ENCODE data around the gene DTX3. TPM values are rescaled to one million over a fixed set of nuclear protein-coding genes. Genes with fewer than 3 reads are reported as not detected.

The DTX3 gene
- total RNA-seq, 1 experiment from 2014 or later: 19.3 TPM

Other genes with a start within 250 kb of the DTX3 start
- 16.5 and 16.6 TPM in 2 replicates for gene R3HDM2, start 173.8 kb upstream of the DTX3 start, total RNA-seq (2014; rRNA removed)
- not detected in 2 replicates for gene INHBC, start 170.0 kb upstream of the DTX3 start, total RNA-seq (2014; rRNA removed)
- 0.26 and 0.40 TPM in 2 replicates for gene INHBE, start 149.5 kb upstream of the DTX3 start, total RNA-seq (2014; rRNA removed)
- 1.1 and 1.2 TPM in 2 replicates for gene GLI1, start 145.0 kb upstream of the DTX3 start, total RNA-seq (2014; rRNA removed)
- gene ARHGAP9, start 125.0 kb upstream of the DTX3 start, total RNA-seq (2014; rRNA removed): 0.23 TPM in 1 of 2 replicates, not detected in the other
- 80.1 and 92.7 TPM in 2 replicates for gene MARS1, start 116.8 kb upstream of the DTX3 start, total RNA-seq (2014; rRNA removed)
- gene DDIT3, start 84.3 kb upstream of the DTX3 start, total RNA-seq (2014; rRNA removed): 15.3 and 15.7 TPM in 2 replicates
- 4.2 and 7.5 TPM in 2 replicates for gene MBD6, start 82.0 kb upstream of the DTX3 start, total RNA-seq (2014; rRNA removed)
- 177 and 202 TPM in 2 replicates for gene DCTN2, start 57.6 kb upstream of the DTX3 start, total RNA-seq (2014; rRNA removed)
- gene KIF5A, start 54.8 kb upstream of the DTX3 start, total RNA-seq (2014; rRNA removed): 0.06 TPM in 1 of 2 replicates, not detected in the other
- gene PIP4K2C, start 13.6 kb upstream of the DTX3 start, total RNA-seq (2014; rRNA removed): 19.1 and 23.3 TPM in 2 replicates
- 13.8 and 14.6 TPM in 2 replicates for gene ARHGEF25, start 6.6 kb downstream of the DTX3 start, total RNA-seq (2014; rRNA removed)
- 2.8 and 4.9 TPM in 2 replicates for gene B4GALNT1, start 28.4 kb downstream of the DTX3 start, total RNA-seq (2014; rRNA removed)
- gene OS9, start 89.3 kb downstream of the DTX3 start, total RNA-seq (2014; rRNA removed): 184 and 214 TPM in 2 replicates
- 0.26 and 0.29 TPM in 2 replicates for gene AGAP2, start 133.9 kb downstream of the DTX3 start, total RNA-seq (2014; rRNA removed)
- 67.3 and 87.6 TPM in 2 replicates for gene TSPAN31, start 140.2 kb downstream of the DTX3 start, total RNA-seq (2014; rRNA removed)
- gene CDK4, start 147.5 kb downstream of the DTX3 start, total RNA-seq (2014; rRNA removed): 277 and 330 TPM in 2 replicates
- gene MARCHF9, start 150.3 kb downstream of the DTX3 start, total RNA-seq (2014; rRNA removed): 4.4 and 6.3 TPM in 2 replicates
- 0.90 and 0.98 TPM in 2 replicates for gene CYP27B1, start 162.3 kb downstream of the DTX3 start, total RNA-seq (2014; rRNA removed)
- gene METTL1, start 167.3 kb downstream of the DTX3 start, total RNA-seq (2014; rRNA removed): 13.5 and 15.1 TPM in 2 replicates
- 3.0 and 3.5 TPM in 2 replicates for gene EEF1AKMT3, start 167.8 kb downstream of the DTX3 start, total RNA-seq (2014; rRNA removed)
- 26.5 and 31.3 TPM in 2 replicates for gene TSFM, start 178.0 kb downstream of the DTX3 start, total RNA-seq (2014; rRNA removed)
- 0.57 and 0.58 TPM in 2 replicates for gene AVIL, start 213.9 kb downstream of the DTX3 start, total RNA-seq (2014; rRNA removed)
- 24.3 and 31.9 TPM in 2 replicates for gene CTDSP2, start 241.9 kb downstream of the DTX3 start, total RNA-seq (2014; rRNA removed)